ENCODE data around the gene MOV10L1.

MOV10L1 gene

DNA sequence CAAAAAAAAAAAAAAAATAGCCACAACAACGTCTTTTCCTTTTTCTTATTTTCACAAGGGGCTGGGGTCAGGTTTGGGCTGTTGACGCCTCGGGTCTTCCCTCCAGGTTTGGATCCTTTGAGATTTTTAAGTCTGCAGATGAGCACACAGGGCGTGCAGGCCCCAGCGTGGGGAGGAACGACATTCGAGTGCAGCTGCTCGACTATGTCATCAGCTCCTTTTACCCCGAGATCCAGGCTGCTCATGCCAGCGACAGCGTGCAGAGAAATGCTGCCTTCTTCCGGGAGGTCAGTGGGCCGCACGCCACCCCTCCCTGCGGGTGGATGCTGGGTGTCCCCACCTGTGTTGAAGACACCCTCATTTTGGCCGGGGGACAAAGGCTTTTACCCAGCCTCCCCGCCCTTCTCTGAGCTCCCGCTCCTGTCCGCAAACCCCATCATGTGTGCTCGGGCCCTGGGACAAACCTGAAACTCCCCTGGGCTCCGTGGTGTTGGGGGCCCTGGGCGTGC lies 118.7 kb downstream of the MOV10L1 start:
- no peak for DNase-seq

DNA sequence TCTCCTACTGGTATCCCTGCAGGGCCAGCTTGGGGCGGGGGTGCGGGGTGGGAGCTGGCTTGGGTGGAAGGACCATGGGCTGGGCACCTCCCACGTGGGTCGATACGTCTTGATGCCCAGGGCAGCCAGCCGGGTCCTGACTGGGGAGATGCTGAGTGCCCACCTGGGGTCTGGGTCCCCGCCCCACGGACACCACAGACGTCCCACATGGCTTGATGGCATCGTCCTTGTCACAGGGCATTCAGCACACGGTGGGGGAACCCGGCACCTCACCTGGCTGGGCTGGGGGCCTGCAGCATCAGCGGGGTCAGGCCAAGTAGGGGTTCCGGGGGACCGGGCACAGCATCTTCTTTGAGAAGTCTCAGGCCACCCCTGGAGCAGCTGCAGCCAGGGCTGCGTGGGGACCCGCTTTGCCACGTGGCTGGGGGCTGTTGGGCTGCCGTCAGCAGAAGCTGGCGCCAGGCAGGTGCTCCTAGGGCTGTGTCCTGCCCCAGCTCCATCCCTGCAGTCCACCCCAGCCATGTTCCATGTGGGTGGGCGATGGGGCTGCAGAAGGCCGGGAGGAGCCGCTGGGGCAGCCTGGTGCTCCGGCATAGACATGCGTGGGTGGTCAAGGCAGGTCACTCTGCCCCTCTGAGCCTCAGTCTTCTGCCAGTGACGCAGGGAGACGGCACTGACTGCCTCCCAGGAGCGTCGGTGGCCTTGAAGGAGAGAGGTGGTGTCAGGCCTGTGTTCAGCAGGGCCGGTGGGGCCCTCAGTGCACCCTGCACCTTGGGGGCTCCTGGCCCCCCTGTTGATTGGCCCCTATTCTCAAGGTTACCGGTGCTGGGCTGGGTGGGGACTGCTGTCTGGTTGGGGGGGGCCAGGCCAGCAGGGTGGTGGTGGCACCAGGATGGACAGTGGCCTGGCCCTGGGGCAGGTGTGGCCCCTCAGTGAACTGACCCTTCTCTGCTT lies 119.4 kb downstream of the MOV10L1 start:
- no peak for DNase-seq

GRCh38 chr22:50209893-50210292 lies 120.1 kb downstream of the MOV10L1 start:
- peak; percentile 66 to 68 for DNase-seq

- no peak for DNase-seq
These were observed 120.8 kb downstream of the MOV10L1 start for GRCh38 chr22:50210378-50211139.

- DNase-seq: no peak
These were observed 121.3 kb downstream of the MOV10L1 start for GRCh38 chr22:50211147-50211546.
